Hindlimb muscle (tissue), 1 donor: ENCODE data around the gene HEATR3. TPM values are rescaled to one million over a fixed set of nuclear protein-coding genes. Genes with fewer than 3 reads are reported as not detected.

Experiments
- DNase-seq: peaks from one replicate; pipeline ENCODE4 v3.0.0-alpha.2; 2013
- polyA plus RNA-seq: library from polyadenylated mRNA; unstranded; fragments of 120-200 nt; gene quantifications from one replicate; pipeline ENCODE4 v1.2.1, GENCODE V29; 2013; ENCODE audit not compliant: insufficient read length

The HEATR3 gene
- polyA plus RNA-seq, 1 donor = 21.1 TPM

DNA sequence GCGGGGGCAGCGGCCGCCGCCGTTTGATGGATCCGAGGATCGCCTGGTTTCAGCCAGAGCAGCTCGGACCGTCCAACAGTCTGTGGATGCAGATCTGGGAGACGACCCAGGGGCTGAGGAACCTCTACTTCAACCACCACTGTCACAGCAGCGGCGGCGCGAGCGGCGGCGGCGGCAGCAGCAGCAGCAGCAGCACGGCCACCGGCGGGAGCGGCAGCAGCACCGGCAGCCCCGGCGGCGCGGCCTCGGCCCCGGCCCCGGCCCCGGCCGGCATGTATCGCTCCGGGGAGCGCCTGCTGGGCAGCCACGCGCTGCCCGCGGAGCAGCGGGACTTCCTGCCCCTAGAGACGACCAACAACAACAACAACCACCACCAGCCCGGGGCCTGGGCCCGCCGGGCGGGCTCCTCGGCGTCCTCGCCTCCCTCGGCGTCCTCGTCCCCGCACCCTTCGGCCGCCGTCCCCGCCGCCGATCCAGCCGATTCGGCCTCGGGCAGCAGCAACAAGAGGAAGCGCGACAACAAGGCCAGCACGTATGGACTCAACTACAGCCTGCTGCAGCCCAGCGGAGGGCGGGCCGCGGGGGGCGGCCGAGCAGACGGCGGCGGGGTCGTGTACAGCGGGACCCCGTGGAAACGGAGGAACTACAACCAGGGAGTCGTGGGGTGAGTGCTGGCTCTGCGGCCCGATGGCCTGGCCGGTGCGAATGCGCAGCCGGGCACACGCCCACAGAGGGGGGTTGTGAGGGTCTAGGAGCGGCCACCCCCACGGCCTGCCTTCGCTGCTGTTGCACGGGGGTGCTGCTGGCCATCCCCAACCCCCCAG is 88.0 kb downstream of the HEATR3 start:
- peak; percentile 15 for DNase-seq

- peak; percentile 21 for DNase-seq
Measured at GRCh38 chr16:50154420-50154950, 88.7 kb downstream of the HEATR3 start.

GRCh38 chr16:50155925-50156324 is 90.2 kb downstream of the HEATR3 start:
- DNase-seq = no peak

Other genes with a start within 250 kb of the HEATR3 start
- gene ZNF423, start 209.9 kb upstream of the HEATR3 start, polyA plus RNA-seq = 34.5 TPM
- gene CNEP1R1, start 40.7 kb upstream of the HEATR3 start, polyA plus RNA-seq = 19.3 TPM
- 6.8 TPM for gene TENT4B, start 87.3 kb downstream of the HEATR3 start, polyA plus RNA-seq
- gene ADCY7, start 200.6 kb downstream of the HEATR3 start, polyA plus RNA-seq = 10.2 TPM